GM21381 (cell line): ENCODE results near the gene SARS2.
A peak's percentile ranks its signal among the peaks of the same experiment; 100 is the strongest.
"Not testable (repeated sequence)": the region's sequence is repeated elsewhere in the genome, so short reads cannot be mapped to it uniquely, and the experiment has no call there.

ENCODE experiments used
- ATAC-seq: cut with Tn5 transposase; IDR thresholded peaks from one replicate; pipeline ENCODE4 v1.9.1; 2021; ENCODE audit warnings: mild to moderate bottlenecking, moderate library complexity; ENCODE audit not compliant: unreplicated experiment

SARS2 gene

DNA sequence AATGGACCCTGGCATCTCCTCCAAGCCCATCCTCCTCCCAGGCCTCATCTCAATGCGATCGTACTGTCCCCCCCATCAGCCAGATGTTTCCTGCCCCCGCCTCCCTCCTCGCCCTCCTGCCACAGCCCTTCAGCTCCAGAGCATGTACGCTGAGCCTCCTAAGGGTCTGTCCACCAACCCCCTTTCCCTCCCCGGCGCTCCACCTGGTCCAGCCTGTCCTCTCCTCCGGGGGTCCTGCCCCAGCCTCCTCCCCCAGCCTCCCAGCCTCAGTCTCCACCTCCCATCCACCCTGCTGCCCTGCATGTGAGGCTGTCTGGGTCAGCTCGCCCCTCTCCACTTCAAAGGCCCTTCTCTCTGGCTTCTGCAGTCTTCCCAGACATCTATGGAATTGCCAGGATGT, 35.6 kb downstream of the SARS2 start:
- ATAC-seq, result no peak

DNA sequence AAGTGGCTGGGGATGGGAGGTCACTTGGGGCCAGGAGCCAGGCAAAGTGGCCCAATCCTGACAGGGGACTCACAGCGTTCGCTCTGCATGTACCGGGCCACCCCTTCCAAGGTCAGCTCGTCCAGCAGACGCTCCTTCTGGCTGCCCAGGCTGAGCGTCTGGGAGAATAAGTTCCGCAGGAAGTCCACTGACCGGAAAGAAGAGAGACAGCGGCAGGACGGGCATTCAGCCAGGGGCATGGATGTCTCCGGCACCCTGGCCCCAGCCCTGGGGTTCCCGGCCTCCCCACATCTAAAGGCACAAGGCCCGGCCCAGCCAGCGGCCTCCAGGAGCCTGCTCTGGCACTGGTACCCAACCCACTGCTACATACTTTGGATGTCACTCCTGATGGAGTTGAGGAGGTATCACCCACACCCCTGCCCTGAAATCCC, 37.2 kb downstream of the SARS2 start:
- no peak for ATAC-seq

DNA sequence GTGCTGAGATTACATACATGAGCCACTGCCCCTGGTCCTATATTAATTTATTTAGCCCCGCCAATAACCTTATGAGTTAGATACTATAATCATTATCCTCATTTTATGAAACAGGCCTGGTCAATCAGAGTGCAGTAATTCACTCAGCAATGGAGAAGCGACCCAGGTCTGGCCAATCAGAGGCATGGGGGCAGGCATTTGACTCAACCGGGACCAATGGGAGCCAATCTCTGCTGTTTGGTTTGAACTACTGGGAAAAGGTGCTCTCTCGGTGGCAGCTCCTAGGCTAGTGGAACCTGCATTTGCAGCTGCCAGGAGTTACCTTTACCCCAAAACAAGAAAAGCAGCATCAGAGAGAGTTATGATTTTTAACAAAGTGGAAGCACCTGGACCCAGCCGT, 37.7 kb downstream of the SARS2 start:
- no peak for ATAC-seq

DNA sequence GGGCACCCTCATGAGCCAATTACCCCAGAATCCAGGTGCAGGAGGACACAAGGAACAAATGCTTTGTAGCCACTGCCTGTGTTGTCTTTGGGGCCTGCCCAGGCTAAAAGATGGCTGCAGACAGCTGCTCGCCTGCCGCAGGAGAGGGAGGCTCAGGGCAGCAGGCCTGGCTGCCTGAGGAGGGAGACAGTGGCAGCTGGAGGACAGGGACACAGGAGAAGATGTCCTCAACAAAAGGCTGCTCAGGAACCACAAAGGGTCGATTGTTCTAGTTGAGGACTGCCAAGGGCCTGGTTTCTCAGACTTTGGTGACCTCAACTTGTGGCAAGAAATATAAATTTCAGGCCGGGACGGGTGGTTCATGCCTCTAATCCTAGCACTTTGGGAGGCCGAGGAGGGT, 38.8 kb downstream of the SARS2 start:
- ATAC-seq, result no peak

DNA sequence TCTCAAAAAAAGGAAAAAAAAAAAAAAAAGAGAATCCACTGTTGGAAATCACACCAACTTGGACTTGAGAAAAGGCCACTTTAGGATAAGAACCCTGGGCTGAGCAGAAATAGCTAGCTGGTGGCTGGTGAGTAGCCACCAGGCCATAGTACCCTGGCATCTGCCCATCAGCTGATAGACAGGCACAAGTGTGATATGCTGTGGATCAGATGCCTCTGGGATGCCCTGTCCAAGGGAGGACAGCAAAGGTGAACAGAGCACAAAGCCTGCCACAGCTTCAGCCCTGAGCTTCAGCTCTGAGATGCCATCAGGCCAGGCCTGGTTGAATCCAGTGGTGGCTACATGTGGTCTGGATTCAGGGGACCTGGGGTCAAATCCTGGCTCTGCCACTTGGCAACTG, 39.9 kb downstream of the SARS2 start:
- ATAC-seq, result no peak

DNA sequence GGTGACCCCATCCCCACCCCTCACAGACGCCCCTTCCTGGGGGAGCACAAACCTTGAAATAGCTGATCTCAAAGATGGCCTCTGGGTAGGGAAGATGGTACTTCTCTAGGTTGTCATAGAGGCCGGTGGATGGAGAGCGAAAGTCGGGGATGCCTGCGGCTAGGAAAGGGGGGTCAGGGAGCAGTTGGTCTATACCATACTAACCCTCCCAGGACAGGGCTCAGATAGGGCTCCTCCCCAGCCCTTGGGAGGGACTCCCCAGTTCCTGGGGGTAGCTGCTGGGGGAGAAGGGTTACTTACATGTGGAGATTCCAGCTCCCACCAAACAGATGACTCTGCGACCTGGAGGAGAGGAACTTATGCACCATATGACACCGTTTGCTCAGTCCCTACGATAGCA, 40.8 kb downstream of the SARS2 start:
- no peak for ATAC-seq

DNA sequence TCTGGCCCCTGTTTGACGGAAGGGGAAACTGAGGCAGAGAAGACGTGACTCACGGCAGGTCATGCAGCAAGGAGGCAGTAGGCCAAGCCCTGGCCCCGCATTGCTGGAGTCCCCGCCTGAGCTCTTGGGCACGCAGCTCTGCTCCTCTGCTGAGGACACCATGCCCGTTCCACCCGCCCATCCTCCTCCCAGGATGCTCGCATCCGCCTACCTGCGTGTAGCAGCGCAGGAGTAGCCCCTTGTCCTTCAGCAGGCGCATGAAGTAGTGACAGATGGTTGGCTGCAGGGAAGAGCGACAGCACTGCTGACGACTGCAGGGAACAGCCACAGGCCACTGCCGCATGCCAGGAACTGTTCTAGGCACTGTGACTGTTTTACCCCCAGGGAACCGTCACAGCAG, 41.7 kb downstream of the SARS2 start:
- ATAC-seq, result no peak

DNA sequence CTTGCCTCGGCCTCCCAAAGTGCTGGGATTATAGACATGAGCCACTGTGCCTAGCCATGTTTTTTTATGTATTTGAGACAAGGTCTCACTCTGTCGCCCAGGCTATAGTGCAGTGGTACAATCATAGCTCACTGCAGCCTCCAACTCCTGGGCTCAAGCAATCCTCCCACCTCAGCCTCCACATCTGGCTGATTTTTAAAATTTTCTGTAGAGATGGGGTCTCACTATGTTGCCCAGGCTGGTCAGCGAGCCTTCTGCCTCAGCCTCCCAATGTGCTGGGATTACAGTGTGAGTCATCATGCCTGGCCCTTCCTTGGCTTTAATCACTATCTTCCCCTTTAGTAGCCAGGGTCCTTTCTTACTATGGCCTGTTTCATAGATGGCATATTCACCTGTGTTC, 45.9 kb downstream of the SARS2 start:
- not testable (repeated sequence) for ATAC-seq

DNA sequence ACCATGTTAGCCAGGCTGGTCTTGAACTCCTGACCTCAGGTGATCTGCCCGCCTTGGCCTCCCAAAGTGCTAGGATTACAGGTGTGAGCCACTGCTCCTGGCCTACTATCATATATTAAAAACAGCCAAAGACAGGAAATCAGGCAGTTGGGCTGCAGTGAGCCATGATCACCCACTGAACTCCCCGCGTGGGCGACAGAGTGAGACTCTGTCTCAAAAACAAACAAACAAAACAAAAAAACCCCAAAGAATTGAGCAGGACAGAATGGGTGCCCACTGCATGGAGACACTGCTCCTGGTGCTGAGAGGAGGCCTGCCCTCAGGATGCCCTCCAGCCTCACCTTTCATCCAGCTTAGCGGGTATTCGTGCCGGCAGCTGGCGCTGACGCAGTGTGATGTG, 47.3 kb downstream of the SARS2 start:
- no peak for ATAC-seq

DNA sequence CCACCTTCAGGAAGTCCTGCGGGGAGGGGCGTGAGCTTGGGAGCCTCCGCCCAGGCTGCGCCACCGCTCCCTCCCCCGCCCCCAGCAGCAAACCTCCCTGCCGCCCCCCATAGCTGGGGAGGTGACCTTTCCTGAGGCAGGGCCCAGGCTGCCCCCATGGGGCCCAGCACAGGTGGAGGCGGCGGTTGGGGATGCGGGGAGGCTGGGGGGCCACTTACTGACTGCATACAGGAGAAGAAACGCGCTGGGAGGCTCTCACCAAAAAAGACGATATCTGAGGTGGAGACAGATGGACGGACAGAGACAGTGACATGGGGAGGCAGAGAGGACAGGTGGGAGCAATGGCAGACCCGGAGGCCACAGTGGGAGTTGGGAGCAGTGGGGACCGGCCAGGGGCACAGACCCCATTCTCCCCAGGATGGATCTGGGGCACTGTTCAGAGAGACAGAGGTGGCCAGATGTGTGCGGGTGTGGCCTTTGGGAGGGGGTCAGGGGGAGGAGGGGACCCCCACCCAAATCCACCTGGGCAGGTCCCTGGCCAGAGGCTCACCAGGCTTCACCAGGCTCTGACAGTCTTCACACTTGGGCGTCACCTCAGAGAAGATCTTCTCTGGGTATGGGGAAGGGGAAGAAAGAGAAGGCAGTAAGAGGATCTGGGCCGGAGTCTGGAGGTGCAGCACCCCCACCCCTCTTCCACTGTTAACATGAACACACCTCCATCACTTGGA, 49.5 kb downstream of the SARS2 start:
- ATAC-seq, result no peak

DNA sequence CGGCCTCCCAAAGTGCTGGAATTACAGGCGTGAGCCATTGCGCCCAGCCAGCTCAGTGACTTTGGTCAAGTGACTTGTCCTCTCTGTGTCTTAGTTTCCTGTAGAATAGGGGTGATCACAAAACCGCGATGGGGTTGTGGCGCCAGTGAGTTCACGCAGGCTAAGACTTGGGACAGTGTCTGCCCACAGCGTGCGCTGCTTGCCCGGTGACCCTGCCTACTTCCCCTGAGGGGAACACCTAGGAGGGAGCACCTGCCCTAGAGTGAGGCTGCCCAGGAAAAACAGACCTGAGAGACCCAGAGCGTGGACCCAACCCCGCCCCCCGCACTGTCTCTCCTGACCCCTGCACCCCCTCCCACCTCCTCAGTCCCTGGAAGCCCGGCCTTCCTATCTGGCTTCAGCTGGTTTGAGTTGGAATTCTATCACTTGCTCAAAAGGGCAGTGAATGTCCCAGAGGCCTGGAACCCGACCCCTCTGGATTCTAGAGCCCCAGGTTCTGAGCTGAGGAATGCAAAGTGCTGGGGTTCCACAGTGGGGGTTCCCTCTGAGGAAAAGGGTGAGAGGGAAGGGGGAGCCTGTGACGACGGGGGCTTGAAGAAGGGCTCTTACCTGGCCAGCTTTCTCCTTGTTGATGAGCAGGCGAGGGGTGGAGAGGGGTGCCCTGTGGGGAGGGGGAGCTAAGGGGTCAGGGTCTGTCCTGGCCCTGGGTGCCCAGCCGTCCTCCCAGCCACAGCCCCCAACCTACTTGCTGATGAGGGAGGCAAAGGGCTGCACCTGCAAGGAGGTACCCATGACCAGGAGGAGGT, 50.3 kb downstream of the SARS2 start:
- no peak for ATAC-seq

DNA sequence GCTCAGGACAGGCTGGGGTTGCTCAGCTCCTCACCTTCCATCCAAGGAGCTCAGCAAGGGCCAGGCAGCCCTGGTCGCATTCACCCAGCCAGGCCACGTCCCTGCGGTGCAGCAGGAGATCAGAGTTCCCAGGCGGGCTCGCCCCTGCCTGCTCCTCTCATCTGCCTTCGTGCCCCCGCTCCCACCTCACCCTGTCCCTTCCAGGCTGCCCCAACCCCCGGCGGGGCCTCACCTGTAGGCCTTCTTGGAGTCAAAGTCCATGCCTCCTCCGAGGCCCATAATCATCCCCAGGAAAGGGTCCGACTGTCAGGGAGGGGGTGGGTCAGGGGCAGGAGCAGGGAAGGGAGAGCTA, 51.2 kb downstream of the SARS2 start:
- no peak for ATAC-seq

DNA sequence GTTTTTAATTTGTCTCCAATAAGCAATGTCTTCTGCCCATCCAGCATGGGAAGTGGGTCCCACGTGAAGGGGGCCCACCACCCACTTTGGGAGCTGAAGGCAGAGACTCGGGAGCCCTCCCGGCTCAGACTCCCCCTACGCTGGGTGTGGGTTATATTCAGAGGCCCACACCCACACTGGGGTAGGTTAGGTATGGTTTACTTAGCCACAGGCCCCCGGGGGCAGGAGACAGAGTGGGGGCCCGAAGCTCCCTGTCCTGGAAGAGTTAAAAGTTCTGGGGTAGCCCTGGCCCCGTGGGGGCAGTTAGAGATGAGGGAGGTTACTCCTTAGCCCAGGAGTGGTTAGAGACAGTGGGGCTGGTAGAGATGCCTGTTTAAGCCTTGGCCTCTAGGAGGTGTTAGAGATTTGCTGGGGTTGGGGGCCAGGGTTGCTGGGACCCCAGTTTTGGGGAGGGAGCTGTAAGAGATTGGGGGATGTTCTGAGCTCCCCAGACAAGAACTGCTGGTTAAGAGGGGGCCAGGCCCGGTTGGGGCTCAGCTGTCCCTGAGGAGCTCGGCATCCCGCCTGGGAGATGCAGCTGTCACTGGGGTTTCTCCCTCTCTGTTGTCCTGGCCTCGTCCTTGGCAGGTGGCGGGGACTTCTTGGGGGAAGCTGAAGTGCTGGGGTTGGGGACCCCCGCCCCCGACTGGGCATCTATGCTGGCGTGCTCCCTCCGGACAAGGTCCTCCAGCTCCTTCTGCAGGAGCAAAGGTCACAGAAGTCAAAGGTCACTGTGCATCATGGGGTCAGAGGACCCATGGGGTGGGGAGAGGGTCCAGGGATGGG, 51.8 kb downstream of the SARS2 start:
- ATAC-seq, result no peak

DNA sequence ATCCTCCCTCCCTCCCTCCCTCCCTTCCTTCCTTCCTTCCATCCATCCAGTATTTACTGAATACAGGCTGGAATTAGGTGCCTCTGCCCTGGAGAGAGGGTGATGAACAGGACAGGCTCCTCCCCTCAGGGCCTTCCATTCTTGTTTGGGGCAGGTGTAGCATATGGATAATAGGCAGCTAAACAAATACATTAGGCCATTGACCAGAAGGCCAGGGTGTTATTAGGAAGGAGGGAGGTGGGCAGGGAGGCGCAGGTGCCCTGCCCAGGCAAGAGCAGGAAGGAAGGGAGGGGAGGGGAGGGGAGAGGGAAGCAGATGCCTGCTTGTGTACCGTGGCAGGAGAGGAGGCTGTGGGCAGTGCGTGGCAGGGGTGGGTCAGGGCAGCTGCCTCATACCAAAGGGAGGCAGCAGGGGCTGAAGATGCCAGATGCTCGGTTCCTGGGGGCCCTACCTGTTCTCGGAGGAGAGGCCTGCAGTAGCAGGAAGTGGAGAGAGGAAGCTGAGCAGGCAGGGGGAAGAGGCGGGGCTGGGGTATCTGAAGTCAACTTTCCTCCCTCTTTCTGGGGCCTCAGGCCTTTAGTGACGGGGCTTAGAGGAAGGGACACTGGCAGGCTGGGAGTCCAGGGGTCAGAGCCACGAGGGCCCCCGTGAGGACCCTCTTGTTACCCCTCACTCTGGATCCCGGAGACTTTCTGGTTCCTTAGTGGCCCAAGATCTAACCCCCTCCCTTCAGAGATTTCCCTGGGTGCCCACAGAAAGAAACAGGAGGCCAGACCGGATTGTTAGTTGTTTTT, 52.6 kb downstream of the SARS2 start, which contains the start of gene RINL:
RINL (minus strand) TSS at position 495 of the 794 bp plus-strand sequence. CDS start 1,533 bp downstream, outside the sequence.
- ATAC-seq, result no peak

DNA sequence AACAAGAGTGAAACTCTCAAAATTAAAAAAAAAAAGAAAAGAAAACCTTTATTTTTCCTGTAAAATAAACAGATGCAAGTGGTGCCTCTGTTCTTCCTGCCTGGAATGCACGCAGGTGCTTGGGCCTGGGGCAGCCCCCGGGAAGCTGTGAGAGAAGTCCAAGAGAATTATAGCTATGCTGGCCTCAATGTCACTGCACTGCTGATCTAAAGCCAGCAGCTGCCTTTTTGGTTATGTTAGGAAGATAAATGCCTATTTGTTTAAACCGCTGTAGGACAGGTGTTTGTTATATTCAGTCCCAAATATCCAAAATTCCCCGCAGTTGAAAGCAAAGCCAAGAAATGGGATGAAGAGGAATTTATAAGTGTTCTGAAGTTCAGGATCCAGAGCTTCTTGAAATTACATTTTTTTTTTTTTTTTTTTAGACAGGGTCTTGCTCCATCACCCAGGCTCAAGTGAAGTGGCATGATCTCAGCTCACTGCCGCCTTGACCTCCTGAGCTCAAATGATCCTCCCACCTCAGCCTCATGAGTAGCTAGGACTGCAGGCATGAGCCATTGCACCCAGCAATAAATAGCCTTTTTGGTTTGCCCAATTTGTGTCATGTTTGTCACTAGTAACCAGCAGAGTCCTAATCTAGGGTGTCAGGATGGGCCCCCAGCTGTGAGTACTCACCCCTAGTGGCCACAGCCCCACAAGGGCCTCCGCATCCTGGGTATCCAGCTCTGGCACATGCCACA, 54.7 kb downstream of the SARS2 start:
- ATAC-seq, result no peak

DNA sequence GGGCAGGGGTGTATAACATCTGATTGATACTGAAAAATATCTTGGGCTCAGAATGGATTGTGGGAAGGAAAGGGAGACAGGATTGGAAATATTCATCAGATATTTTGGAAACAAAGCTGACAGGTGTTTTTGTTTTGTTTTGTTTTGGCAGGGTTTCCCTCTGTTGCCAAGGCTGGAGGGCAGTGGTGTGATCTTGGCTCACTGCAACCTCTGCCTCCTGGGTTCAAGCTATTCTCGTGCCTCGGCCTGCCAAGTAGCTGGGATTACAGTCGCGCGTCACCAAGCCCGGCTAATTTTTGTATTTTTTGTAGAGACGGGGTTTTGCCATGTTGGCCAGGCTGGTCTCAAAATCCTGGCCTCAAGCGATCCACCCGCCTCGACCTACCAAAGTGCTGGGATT, 57.2 kb downstream of the SARS2 start:
- not testable (repeated sequence) for ATAC-seq

DNA sequence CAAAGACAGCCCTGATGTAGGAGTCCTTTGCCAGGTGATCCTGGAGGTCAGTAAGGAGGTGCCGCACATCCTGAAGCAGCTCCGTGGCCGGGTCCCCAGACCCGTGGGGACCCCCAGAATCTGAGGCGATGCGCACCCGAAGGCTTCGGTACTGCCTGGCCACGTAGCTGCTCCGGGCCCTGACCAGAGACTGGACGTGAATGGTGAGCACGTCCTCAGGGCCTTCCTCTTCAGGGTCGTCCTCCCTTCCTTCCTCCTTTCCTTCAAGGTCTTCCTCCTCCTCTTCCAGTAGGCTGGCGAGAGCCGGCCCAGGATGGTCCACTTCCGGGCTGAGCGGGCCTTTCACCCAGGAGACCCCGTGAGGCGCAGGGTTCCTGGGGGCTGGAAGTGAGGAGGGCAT, 60.0 kb downstream of the SARS2 start:
- no peak for ATAC-seq

DNA sequence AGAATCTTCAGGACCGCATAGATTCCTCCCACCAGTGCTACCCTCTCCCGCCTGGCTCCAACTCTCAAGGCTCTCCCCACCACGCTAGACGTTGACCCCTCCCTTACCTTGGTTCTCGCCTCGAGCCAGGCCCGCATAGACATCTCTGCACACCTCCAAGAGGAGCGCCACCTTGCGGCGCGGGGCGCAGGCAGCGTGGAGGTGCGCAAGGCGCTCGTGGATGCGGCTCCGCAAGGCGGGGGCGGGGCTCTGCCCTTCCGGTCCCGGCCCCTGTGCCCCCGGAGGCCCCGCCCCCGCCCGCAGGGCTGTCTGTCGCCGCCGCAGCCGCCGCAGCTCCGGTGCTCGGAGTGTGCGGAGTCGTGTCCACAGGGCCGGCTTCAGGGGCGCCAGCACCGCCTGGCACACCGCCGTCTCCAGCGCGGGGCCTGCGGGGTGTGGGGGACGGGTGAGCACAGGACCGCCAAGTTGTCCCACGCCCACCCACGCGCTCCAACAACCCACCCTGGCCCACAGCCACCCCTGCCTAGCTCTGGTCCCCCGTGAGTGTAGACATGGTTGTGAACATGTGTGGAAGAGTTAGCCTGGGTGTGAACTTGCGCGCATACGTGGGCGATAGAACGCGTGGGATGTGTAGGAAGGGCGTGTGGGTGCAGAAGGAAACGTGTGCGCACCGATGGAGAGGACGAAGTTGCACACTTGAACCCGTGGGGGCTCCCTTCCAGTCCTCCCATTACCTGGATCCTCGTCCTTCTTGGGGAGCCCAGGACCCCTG, 60.5 kb downstream of the SARS2 start:
- ATAC-seq, result peak; percentile 62

DNA sequence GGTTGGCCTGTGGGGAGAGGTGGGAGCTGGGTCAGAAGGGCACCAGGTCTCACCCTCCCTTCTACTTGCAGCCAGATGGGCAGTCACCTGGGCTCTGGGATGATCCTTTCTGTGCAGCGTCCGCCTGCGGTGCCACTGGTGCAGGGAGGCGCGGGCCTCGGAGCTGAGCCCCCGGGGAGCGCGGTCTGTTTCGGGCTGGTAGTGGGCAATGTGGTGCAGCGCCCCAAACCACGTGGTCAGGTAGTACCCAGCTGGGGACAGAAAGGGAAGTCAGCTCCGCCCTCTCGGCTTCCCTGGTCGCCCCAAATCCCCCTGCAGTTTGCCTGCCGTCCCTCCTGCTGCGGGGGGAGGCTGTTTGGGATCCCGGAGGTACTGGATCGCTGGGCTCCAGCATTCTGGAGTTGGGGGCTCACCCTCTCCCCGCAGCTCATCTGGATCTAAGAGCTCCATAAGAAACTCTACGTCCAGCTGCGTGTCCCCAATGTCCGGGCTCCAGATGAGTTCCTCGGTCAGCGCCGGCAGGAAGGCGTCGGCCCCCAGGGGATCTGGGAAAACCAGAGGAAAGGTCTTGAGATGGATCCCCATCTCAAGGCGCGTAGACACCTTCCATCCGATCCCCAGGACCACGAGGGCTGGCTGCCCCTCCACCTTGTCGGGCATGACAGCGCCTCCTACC, 61.3 kb downstream of the SARS2 start:
- ATAC-seq, result no peak
